ENCODE measurements around the gene SNCG.
A peak's percentile ranks its signal among the peaks of the same experiment; 100 is the strongest.

SNCG gene

GRCh38 chr10:86960003-86960862 lies 1.8 kb downstream of the SNCG start:
- DNase-seq (ENCODE audit: low spot score): no peak
- FAIRE-seq: no peak

GRCh38 chr10:86960863-86961434 lies 2.5 kb downstream of the SNCG start:
- DNase-seq (ENCODE audit: low spot score) (no peak), FAIRE-seq (no peak)

GRCh38 chr10:86961481-86962091 lies 3.2 kb downstream of the SNCG start:
- FAIRE-seq: no peak
- DNase-seq (ENCODE audit: low spot score): peak; percentile 60

- DNase-seq (ENCODE audit: low spot score): no peak
- no peak for FAIRE-seq
Observed at GRCh38 chr10:86962136-86962980, 4.0 kb downstream of the SNCG start.

- FAIRE-seq (no peak), DNase-seq (ENCODE audit: low spot score) (no peak)
Observed at GRCh38 chr10:86962981-86963310, 4.5 kb downstream of the SNCG start.

- no peak for FAIRE-seq
- no peak for DNase-seq (ENCODE audit: low spot score)
Observed at GRCh38 chr10:86963341-86963919, 5.0 kb downstream of the SNCG start.

GRCh38 chr10:86964061-86964846 lies 5.9 kb downstream of the SNCG start:
- FAIRE-seq (no peak), DNase-seq (ENCODE audit: low spot score) (no peak)

GRCh38 chr10:86964847-86965190 lies 6.4 kb downstream of the SNCG start:
- DNase-seq (ENCODE audit: low spot score): no peak
- FAIRE-seq: no peak

- no peak for FAIRE-seq
- no peak for DNase-seq (ENCODE audit: low spot score)
Observed at GRCh38 chr10:86965986-86966654, 7.7 kb downstream of the SNCG start.

- DNase-seq (ENCODE audit: low spot score): no peak
- FAIRE-seq: no peak
Observed at GRCh38 chr10:86967481-86967941, 9.1 kb downstream of the SNCG start.

GRCh38 chr10:86968271-86968993 lies 10.0 kb downstream of the SNCG start, which contains the start of gene ADIRF:
Gene ADIRF (plus strand): TSS chr10:86968482. CDS start chr10:86968545, 63 bp downstream.
- FAIRE-seq: no peak
- no peak for DNase-seq (ENCODE audit: low spot score)

- FAIRE-seq: no peak
Observed at GRCh38 chr10:86968994-86969355, 10.6 kb downstream of the SNCG start.

GRCh38 chr10:86969421-86970041 lies 11.1 kb downstream of the SNCG start:
- no peak for FAIRE-seq
- no peak for DNase-seq (ENCODE audit: low spot score)

More at GRCh38 chr10:86968994-86969355, 10.6 kb downstream of the SNCG start:
- no peak for DNase-seq (ENCODE audit: low spot score)

- FAIRE-seq: peak; percentile 7
- DNase-seq (ENCODE audit: low spot score): peak; percentile 56
Observed at GRCh38 chr10:86970162-86970981, 12.0 kb downstream of the SNCG start.

GRCh38 chr10:86970982-86971231 lies 12.5 kb downstream of the SNCG start:
- DNase-seq (ENCODE audit: low spot score) (no peak), FAIRE-seq (no peak)

GRCh38 chr10:86971232-86971991 lies 13.0 kb downstream of the SNCG start:
- peak; percentile 50 for FAIRE-seq
- peak; percentile 76 for DNase-seq (ENCODE audit: low spot score)

GRCh38 chr10:86972613-86973380 lies 14.4 kb downstream of the SNCG start:
- DNase-seq (ENCODE audit: low spot score) (no peak), FAIRE-seq (no peak)
